GM04503 (cell line): ENCODE results near the gene SKI.

Experiments used
- DNase-seq: peaks from one replicate; pipeline ENCODE4 v3.0.0-alpha.2; 2012; ENCODE audit warnings: low read depth

SKI gene

DNA sequence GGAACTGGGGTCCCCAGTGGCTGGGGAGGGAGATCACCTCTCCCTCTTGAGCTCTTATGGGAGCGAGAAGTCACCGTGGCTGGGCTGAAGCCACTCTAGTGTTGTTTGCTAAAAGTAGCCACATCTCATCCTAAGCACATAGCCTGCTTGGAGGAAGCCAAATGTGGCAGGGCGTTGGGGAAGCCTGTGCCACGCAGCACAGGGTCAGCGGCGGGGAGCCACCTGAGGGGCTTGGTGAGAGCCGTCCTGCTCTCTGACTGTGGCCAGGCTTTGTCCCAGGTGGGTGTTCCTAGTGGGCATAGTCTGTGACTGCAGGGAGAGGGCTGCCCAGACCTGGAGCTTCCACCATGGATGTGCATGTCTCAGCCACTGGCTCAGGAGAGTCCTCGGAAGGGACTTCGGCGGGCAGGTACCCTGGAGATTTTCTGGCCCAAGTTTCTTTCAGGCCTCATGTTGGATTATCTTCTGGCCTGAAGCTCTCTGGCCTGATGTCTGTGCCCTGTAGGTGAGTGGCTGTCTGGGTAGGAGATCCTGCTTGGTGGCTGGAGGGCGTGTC is 124.3 kb downstream of the SKI start:
- no peak for DNase-seq

DNA sequence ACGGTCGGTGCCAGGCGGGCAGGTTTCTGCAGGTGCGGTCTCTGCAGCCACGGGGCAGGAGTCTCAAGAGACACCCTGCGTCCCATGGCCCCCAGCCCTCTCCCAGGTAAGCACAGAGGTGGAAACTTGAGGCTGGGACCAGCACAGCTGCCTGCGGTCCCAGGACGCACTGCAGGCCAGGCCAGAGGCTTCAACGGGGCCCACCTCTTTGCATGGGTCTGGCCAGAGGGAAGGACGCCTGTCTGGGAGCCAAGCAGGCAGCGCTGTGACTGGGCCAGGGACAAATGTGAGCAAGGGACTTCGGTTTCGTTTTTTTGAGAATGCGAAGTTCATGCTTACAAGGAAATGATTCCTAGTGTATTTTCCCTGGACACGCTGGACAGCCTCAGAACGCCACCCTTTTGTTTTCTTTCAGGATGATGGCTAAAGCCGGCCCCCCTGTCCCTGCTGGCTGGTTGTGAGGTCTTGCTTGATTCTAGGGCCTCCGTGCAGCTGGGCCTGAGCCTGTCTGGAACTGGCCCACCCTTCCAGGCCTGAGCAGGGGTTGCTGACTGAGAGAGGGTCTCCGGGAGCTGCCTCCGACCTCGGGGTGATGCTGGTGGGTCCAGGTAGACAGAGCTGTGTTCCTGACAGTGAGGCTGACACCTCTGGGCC is 124.9 kb downstream of the SKI start:
- no peak for DNase-seq

DNA sequence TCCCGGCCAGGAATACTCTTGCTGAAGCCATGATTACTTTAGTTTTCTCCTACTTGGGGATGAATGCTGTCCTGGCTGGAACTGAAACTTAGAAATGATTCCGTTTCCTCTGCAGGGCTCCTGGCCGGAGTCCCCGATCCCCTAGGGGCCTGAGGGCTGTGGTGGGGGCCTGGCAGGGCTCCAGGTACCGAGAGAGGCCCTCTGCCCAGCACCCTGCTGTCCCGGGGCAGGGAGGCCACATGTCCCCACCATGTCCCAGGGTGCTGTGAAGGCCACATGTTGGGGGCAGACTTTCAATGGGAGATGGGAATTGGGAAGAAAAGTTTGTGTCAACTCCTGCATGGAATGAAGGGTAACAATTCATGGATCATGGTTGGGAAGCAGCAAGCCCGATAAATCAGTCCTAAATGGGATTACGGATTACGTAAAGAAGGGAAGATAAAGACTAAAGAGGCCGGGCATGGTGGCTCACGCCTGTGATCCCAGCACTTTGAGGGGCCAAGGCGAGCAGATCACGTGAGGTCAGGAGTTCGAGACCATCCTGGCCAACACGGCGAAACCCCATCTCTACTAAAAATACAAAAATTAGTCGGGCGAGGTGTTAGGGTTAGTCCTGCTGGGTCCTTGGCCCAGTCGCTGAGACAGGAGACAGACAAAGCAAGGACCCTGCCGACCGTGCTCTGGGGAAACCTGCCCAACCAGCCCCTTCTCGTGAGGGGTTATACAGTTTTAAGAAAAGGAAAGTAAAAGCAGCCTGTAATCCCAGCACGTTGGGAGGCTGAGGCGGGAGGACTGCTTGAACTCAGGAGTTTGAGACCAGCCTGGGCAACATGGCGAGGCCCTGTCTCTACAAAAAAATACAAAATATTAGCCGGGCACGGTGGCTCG is 125.7 kb downstream of the SKI start:
- DNase-seq, result no peak

- DNase-seq, result no peak
Observed at GRCh38 chr1:2354511-2355372, 126.6 kb downstream of the SKI start.

- DNase-seq, result no peak
Observed at GRCh38 chr1:2355373-2356261, 127.5 kb downstream of the SKI start.

DNA sequence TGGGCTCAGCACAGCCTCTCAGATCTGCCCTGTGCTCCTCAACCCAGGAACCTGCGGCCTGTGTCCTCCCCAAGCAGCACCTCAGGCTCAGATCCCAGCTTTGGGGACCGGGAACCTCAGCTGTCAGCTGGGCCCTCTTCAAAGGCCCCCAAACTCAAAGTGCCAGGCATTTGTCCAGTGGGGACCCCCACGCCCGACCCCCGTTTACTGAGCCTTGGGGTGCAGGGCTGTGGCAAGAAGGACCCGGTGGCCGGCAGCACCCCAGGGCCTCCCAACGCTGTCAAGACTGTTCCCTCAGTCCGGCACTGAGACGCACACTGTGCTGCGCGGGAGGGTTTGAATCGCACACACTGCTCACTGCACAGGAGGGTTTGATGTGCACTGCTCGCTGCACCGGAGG is 128.3 kb downstream of the SKI start:
- DNase-seq, result no peak

DNA sequence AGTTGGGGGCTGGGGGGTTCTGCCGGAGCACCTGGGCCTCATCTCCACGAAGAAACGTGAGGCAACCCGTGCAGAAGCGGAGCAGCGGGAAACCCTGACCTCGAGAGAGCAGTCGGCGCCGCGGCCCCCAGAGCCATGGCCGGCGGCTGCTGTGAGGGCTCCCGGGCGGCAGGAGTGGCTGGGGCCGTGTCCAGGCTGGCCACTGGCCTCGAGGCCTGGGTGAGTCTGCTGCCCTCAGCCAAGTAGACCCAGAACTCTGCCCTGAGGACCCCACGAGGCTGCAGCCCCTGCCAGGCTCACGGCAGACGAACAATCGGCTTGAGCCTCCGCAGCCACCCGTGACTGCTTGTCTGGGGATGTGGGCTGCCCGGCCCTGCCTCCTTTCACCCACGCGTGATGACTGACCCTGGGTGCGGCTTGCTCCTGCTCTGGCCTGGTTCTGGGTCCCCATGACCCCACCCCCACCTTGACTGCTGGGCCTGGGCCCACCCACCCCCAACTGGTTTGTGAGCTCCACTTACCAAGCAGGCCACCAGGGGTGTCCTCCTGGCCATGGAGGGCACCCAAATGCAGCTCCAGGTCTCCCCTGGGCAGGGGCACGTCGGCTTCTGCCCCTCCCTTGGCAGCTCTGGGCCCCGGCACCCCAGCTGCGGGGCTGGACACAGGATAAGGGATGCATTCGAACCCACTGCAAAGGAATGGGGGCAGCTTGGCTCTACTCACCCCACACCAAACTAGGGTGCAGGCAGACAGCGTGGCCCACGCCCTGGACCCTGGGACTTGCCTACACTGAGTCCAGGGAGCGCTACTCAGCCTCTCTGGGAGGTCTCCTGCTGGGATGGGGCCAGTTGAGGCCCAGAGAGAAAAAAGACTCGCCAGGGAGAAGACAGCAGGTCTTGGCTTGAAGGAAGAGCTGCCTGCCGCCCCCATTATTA is 129.1 kb downstream of the SKI start:
- DNase-seq, result no peak

GRCh38 chr1:2358072-2358471 is 130.0 kb downstream of the SKI start:
- DNase-seq, result no peak

GRCh38 chr1:2358651-2359640 is 130.8 kb downstream of the SKI start:
- DNase-seq, result no peak
